NCI-H2196 (cell line): Measurements from ENCODE around the gene RHOT1.

Source experiments
- DNase-seq: peaks from one replicate; lab custom pipeline; 2025; ENCODE audit not compliant: unreplicated experiment; lab: John Stamatoyannopoulos, UW

Gene RHOT1

DNA sequence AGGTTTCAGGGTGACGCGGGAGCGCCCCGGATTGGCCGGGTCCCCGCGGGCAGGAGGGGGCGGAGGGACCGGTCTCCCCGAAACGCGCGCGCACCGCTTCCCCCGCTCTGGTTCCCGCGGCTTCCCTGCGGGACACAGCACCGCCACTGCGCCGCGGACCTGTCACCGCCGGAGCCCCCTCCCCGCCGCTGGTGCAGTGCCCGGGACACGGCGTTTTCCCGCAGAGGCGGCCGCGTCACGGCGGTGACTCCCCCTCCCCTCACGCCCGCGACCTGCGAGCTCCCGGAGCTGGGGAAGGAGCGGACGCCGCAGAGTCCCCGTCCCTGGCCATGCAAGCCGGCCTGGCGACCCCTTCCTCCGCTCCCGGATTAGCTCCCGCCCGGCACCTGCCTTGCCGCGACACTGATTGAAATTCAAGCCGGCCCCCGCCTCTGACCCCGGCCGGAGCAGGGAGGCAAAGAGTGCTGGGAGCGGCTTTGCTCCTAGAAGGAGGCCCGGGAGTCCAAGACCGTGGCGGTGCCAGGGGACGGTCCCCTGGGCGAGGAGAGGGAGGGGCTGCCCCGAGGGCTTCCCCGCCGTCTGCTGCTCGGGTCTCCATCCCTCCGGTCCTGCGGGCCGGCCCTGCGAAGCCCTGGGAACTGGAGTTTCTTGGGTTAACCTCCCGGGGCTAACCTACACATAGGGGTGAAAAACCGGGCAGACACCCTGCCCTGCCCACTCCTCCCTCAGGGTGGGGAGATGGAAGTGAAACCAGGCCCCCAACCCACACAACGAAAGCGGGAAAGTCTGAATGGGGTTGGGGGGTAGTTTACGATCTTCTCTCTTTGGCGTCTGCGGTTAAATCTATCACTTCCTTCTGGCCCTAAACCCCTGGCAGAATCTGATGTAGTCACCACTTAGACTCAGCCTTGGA is 124.3 kb downstream of the RHOT1 start:
- DNase-seq = no peak

DNA sequence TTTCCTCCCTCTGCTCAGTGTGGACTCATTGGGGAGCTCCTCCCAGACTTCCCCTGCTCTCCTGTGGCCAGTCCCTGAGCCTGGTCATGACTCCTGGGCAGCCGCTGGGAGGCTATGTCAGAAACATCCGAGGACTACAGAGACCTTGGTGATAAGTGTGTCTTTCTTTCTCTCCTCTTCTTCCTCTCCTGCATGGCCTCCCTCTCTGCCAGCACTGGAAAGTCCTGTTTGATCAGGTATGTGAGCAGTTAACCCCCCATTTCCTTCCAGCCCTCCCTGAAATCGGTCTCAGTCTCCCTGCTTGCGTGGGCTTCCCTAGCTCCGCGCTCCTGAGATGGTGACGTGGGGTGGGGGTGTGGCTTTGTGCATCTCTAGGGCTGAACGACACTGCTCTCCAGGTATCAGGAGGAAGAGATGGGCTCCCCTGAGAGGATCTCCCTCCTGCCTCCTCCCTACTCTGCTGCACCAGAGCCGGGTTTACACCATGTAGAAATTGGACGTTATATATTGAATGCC is 125.4 kb downstream of the RHOT1 start:
- DNase-seq = no peak

DNA sequence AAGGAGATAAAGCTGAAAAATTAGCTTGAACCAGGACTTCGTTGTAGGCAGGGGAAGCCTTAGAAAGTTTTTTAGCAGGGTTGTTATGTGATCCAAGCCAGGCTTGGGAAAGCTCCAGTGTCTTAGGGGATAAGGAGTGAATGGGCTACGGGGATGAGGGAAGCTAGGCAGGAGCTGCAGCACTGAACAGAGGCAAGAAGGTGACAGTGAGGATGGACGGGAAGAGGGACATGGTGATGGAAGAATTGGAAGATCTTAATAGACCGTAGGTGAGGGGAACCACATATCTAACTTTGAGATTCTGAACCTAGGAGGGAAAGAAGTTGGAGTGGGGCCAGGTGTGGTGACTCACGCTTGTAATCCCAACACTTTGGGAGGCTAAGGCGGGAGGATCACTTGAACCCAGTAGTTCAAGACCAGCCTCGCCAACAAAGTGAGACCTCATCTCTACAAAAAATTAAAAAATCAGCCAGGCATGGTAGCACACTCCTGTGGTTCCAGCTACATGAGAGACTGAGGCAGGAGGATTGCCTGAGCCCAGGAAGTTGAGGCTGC is 126.5 kb downstream of the RHOT1 start:
- no peak for DNase-seq

DNA sequence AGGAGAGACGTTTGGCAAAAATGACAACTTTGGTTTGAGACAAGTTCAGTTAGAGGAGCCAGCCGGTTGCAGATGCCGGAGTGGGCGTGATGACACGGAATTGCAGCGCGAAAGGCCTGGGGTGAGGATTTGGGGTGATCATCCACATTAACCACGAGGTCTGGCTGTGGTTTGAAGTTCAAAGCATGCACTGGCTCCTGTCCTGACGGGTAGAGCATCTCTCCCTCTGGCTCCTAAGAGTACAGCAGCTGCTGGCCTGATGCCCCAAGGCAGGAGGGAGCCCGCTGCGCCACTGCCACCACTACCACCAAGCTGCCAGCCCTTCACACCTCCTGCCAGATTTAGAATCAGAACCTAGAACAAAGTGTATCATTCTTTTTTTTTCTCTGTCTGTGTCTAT is 127.1 kb downstream of the RHOT1 start:
- no peak for DNase-seq

DNA sequence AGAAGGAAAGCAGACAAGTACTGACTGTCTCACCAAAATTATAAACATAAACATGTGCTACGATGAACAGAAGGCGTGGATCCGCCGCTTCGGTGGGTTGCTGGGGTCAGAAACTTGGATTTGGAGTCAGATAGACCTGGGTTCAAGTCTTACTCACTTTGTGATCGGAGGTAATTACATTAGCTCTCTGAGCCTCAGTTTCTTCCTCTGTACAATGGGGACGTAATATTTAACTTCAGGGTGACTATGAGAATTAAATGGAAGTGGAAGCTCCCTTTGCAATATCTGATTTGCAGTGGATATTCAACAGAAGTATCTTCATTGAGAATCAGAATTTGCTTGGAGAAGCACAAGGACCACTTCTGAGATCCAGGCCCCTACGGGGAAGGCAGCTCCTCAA is 129.5 kb downstream of the RHOT1 start:
- DNase-seq = no peak

DNA sequence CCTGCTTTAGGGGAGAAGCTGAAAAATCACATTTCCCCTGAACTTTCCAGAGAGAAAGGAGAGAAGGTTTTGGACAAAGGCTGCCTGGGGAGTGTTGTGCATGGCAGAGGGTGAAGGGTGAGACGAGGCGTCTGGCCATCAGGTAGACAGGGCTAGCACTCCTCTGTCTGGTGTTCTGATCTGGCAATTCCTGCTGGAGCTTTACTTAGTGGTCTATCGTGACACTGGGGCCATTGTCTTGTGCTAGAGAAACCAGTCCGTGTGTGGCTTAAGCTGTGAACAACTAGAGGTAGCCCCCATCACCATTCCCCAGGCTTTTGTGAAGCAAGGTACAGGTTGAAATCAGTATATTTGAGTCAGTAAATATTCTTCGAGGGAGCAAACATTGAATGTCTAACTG is 131.8 kb downstream of the RHOT1 start:
- DNase-seq = no peak

DNA sequence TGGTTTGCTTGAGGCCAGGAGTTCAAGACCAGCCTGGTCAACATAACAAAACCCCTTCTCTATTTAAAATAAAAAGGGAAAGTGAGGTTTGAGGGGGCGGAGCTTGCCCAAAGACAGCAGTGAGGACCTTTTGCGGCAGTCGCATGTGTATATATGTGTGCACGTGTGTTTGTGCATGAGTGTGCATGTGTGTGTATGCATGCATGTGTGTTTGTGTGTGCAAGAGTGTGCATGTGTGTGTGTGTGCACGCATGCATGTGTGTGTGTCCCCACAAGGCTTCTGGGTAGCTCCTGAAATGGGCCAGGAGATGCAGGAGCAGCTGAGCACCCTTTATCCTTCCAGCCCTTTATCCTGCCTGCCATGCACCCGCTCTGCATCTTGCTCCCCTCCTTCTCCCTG is 132.3 kb downstream of the RHOT1 start:
- no peak for DNase-seq
